IPS-15b (cell line): ENCODE data around the gene WDR33.

Source experiments
- H3K27me3 ChIP-seq: one replicate; pipeline ENCODE4 v1.6.1; 2013; ENCODE audit warnings: low read length; ENCODE audit not compliant: control insufficient read depth, insufficient read depth
- H3K36me3 ChIP-seq: one replicate; pipeline ENCODE4 v1.6.1; 2013; ENCODE audit warnings: low read length; ENCODE audit not compliant: control insufficient read depth, insufficient read depth
- H3K4me1 ChIP-seq: one replicate; pipeline ENCODE4 v1.6.1; 2013; ENCODE audit warnings: mild to moderate bottlenecking, low read length; ENCODE audit not compliant: control insufficient read depth, insufficient read depth
- H3K4me3 ChIP-seq: one replicate; pipeline ENCODE4 v1.5.1; 2013; ENCODE audit warnings: low read depth, low read length
- H3K9ac ChIP-seq: one replicate; pipeline ENCODE4 v1.6.1; 2013; ENCODE audit warnings: low read depth, mild to moderate bottlenecking, low read length
- H3K9me3 ChIP-seq: one replicate; pipeline ENCODE4 v1.6.1; 2013; ENCODE audit warnings: mild to moderate bottlenecking, low read length; ENCODE audit not compliant: control insufficient read depth, insufficient read depth

WDR33 gene

GRCh38 chr2:127810619-127811396, at the start of gene WDR33:
Gene WDR33 (minus strand): TSS chr2:127811171. CDS start chr2:127770981, 40,190 bp downstream.
- Histone ChIP-seq H3K27me3 (no peaks in the 10 kb centered on the region), H3K9me3 (no peaks in the 10 kb centered on the region), H3K36me3 (no peaks in the 10 kb centered on the region), H3K9ac (peak within 1 kb of the TSS; percentile 97), H3K4me3 (peak within 1 kb of the TSS; percentile 93), H3K4me1 (peaks cover 10% of the 10 kb centered on the region)

GRCh38 chr2:127860130-127860529, 49.2 kb upstream of the WDR33 start:
- H3K27me3 ChIP-seq, result no peaks in the 10 kb centered on the region
- peaks cover 14% of the 10 kb centered on the region for H3K4me1 ChIP-seq
- H3K9me3 ChIP-seq, result no peaks in the 10 kb centered on the region
- peak overlapping the region; percentile 19 for H3K4me3 ChIP-seq
- H3K36me3 ChIP-seq, result peaks cover 6% of the 10 kb centered on the region
- no peak overlapping the region for H3K9ac ChIP-seq

- Histone ChIP-seq H3K27me3 (no peaks in the 10 kb centered on the region), H3K4me3 (peak overlapping the region; percentile 19), H3K4me1 (peaks cover 14% of the 10 kb centered on the region), H3K9me3 (no peaks in the 10 kb centered on the region), H3K9ac (no peak overlapping the region), H3K36me3 (peaks cover 6% of the 10 kb centered on the region)
Observed at GRCh38 chr2:127859712-127860085, 48.7 kb upstream of the WDR33 start.

GRCh38 chr2:127857265-127857808, 46.4 kb upstream of the WDR33 start:
- Histone ChIP-seq H3K4me3 (peak overlapping the region; percentile 85), H3K36me3 (peaks cover 4% of the 10 kb centered on the region), H3K4me1 (peaks cover 14% of the 10 kb centered on the region), H3K9me3 (no peaks in the 10 kb centered on the region), H3K9ac (peak overlapping the region; percentile 63), H3K27me3 (no peaks in the 10 kb centered on the region)

DNA sequence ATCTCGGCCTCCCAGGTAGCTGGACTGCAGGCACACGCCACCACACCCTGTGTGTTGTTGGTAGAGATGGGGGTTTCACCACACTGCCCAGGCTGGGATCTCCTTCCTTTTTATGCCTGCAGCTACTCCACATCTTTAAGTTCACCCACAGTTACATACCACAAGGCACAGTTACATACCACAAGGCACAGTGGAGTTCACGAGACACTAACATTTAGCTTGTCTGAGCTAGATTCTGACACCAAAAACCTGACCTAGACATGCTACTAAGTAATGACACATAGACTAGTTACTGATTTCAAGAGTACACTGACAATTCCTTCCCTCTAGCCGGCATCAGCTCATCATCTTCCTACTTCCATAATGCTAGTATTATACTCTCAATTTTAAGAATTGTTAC, 42.7 kb upstream of the WDR33 start:
- Histone ChIP-seq H3K27me3 (no peaks in the 10 kb centered on the region), H3K36me3 (peaks cover 29% of the 10 kb centered on the region), H3K9ac (no peak overlapping the region), H3K4me3 (no peak overlapping the region), H3K9me3 (no peaks in the 10 kb centered on the region), H3K4me1 (peaks cover 5% of the 10 kb centered on the region)

- Histone ChIP-seq H3K4me1 (peaks cover 5% of the 10 kb centered on the region), H3K9me3 (no peaks in the 10 kb centered on the region), H3K27me3 (no peaks in the 10 kb centered on the region), H3K9ac (no peak overlapping the region), H3K4me3 (no peak overlapping the region), H3K36me3 (peaks cover 38% of the 10 kb centered on the region)
Observed at GRCh38 chr2:127852388-127852787, 41.4 kb upstream of the WDR33 start.

DNA sequence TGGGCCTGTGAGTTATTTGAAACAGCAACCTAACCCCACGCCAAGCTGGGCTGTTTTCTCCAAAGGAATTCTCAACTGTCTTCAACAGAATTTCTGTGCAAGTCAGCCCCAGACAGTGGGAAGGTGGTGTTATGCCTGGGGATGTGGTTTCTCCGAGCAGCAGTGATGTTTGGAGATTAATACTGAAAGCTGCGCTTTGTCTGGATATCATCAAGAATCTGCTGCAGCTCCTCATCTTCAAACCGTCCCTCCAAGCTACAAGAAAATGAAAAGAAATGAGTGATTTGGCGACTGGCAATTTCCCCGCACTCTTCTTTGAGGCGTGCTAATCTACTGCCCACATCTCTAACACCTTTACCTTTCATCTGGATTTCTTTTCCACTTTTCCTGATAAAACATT, 37.0 kb upstream of the WDR33 start:
- Histone ChIP-seq H3K9me3 (no peaks in the 10 kb centered on the region), H3K9ac (no peak overlapping the region), H3K27me3 (no peaks in the 10 kb centered on the region), H3K4me3 (no peak overlapping the region), H3K36me3 (peaks cover 50% of the 10 kb centered on the region), H3K4me1 (no peaks in the 10 kb centered on the region)

DNA sequence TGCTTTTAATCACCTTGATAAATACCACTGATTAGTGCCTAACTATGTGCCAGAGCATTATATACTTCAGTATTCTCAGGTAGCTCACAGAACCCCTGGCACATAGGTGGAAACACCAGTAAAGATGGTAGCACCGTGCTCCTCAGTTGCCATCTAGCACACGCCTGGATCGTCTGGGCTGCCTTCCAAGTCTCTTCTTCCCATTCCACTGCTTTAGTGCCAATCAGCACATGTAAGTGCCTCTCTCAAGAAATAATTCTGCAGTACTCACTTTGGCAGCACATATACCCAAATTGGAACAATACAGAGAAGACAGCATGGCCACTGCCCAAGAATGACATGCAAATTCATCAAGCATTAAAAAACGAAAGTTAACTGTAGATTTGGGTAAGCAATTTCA, 34.0 kb upstream of the WDR33 start:
- Histone ChIP-seq H3K36me3 (peaks cover 32% of the 10 kb centered on the region), H3K27me3 (no peaks in the 10 kb centered on the region)

DNA sequence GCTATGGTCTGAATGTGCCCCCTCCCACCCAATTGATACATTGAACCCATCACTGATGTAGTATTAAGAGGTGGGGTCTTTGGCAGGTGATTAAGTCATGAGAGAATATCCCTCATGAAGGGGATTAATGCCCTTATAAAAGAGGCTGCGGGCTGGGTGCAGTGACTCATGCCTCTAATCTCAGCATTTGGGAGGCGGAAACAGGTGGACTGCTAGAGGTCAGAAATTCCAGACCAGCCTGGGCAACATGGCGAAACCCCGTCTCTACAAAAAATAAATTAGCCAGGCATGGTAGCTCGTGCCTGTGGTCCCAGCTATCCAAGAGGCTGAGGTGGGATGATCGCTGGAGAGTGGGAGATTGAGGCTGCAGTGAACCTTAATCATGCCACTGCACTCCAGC, 32.7 kb upstream of the WDR33 start:
- Histone ChIP-seq H3K4me1 (no peaks in the 10 kb centered on the region), H3K9me3 (no peaks in the 10 kb centered on the region), H3K27me3 (no peaks in the 10 kb centered on the region), H3K36me3 (peaks cover 20% of the 10 kb centered on the region), H3K4me3 (no peak overlapping the region), H3K9ac (no peak overlapping the region)

More for the DNA sequence above, 34.0 kb upstream of the WDR33 start:
- Histone ChIP-seq H3K9me3 (no peaks in the 10 kb centered on the region), H3K4me1 (no peaks in the 10 kb centered on the region), H3K9ac (no peak overlapping the region), H3K4me3 (no peak overlapping the region)

- no peaks in the 10 kb centered on the region for H3K9me3 ChIP-seq
- H3K27me3 ChIP-seq, result no peaks in the 10 kb centered on the region
- H3K36me3 ChIP-seq, result peaks cover 4% of the 10 kb centered on the region
- no peaks in the 10 kb centered on the region for H3K4me1 ChIP-seq
- no peak overlapping the region for H3K4me3 ChIP-seq
- no peak overlapping the region for H3K9ac ChIP-seq
Observed at GRCh38 chr2:127841466-127842178, 30.7 kb upstream of the WDR33 start.

- H3K4me1 ChIP-seq, result no peaks in the 10 kb centered on the region
- H3K9me3 ChIP-seq, result no peaks in the 10 kb centered on the region
- no peak overlapping the region for H3K4me3 ChIP-seq
- H3K36me3 ChIP-seq, result no peaks in the 10 kb centered on the region
- H3K27me3 ChIP-seq, result no peaks in the 10 kb centered on the region
- H3K9ac ChIP-seq, result no peak overlapping the region
Observed at GRCh38 chr2:127840893-127841292, 29.9 kb upstream of the WDR33 start.

GRCh38 chr2:127834951-127835350, 24.0 kb upstream of the WDR33 start:
- no peaks in the 10 kb centered on the region for H3K4me1 ChIP-seq
- no peaks in the 10 kb centered on the region for H3K36me3 ChIP-seq
- H3K9me3 ChIP-seq, result no peaks in the 10 kb centered on the region
- no peak overlapping the region for H3K4me3 ChIP-seq
- H3K27me3 ChIP-seq, result no peaks in the 10 kb centered on the region
- no peak overlapping the region for H3K9ac ChIP-seq
